B cell (primary cell): ENCODE data around the gene LIG3. TPM values are rescaled to one million over a fixed set of nuclear protein-coding genes. Genes with fewer than 3 reads are reported as not detected.

ENCODE experiments used
- ATAC-seq: fragments of 200-7000 bp; cut with Tn5 transposase; one replicate; pipeline ENCODE4 v1.10.0; 2021; ENCODE audit warnings: low read depth, mild to moderate bottlenecking, moderate number of reproducible peaks, moderate library complexity
- CTCF ChIA-PET: fragments of 350-600 bp; sonication (Branson Sonifier 250); formaldehyde crosslinking; loops from one replicate; lab custom pipeline; 2021; ENCODE audit warnings: antibody characterized with exemption, inconsistent platforms; lab: Charles Lee
- POLR2A ChIA-PET: fragments of 350-600 bp; sonication (Branson Sonifier 250); formaldehyde crosslinking; loops from one replicate; lab custom pipeline; 2021; ENCODE audit warnings: antibody characterized with exemption; lab: Charles Lee
- DNase-seq: peaks from one replicate; pipeline ENCODE4 v3.0.0; 2013
- H2AFZ ChIP-seq: 2 replicates; pipeline ENCODE4 v1.6.1; 2012; ENCODE audit warnings: mild to moderate bottlenecking, low read depth, low read length; ENCODE audit not compliant: insufficient read depth, poor library complexity, severe bottlenecking
- H3K27ac ChIP-seq, 2 donors: 1 replicate in 1 of 2; 2 replicates in 1 of 2; pipeline ENCODE4 v1.5.1; 2012 to 2013; ENCODE audit warnings: low read length in 2 of 2, mild to moderate bottlenecking in 2 of 2, moderate library complexity in 1 of 2
- H3K27me3 ChIP-seq, 4 experiments: fragments of 200-600 bp in 1 of 4; sonication (generic) in 1 of 4; replicated peaks in 1 of 4; 1 replicate in 2 of 4; 2 replicates in 2 of 4; pipeline versions ENCODE4 v1.6.1 to v1.7.0; 2013 to 2016; ENCODE audit warnings: low read length in 3 of 4, mild to moderate bottlenecking in 2 of 4, mixed read lengths in 1 of 4, moderate library complexity in 1 of 4; ENCODE audit not compliant: insufficient read depth in 4 of 4, control insufficient read depth in 3 of 4; ENCODE audit errors: control extremely low read depth in 1 of 4
- H3K36me3 ChIP-seq, 2 experiments: replicated peaks in 1 of 2; 1 replicate in 1 of 2; 2 replicates in 1 of 2; pipeline versions ENCODE4 v1.6.1 to v1.7.1; 2013; ENCODE audit warnings: low read length in 1 of 2; ENCODE audit not compliant: insufficient read depth in 2 of 2, control insufficient read depth in 1 of 2; ENCODE audit errors: control extremely low read depth in 1 of 2, extremely low read depth in 1 of 2
- H3K4me1 ChIP-seq, 2 donors: fragments of 200-600 bp in 1 of 2; sonication (generic) in 1 of 2; 1 replicate in 1 of 2; 2 replicates in 1 of 2; pipeline versions ENCODE4 v1.5.1 to v1.6.1; 2013 to 2017; ENCODE audit warnings: low read length in 2 of 2; ENCODE audit not compliant: control insufficient read depth in 2 of 2, insufficient read depth in 2 of 2
- H3K4me2 ChIP-seq: replicated peaks from 2 replicates; pipeline ENCODE3; 2012; ENCODE audit warnings: mild to moderate bottlenecking, low read depth, low read length; ENCODE audit not compliant: poor library complexity, severe bottlenecking
- H3K4me3 ChIP-seq, 5 experiments: fragments of 200-600 bp in 1 of 5; sonication (generic) in 1 of 5; 1 replicate in 3 of 5; 2 replicates in 2 of 5; pipeline versions ENCODE4 v1.5.1 to v1.7.0; 2011 to 2016; ENCODE audit warnings: low read length in 4 of 5, mild to moderate bottlenecking in 4 of 5, low read depth in 2 of 5, control low read depth in 1 of 5, moderate library complexity in 1 of 5; ENCODE audit not compliant: insufficient read depth in 1 of 5; ENCODE audit errors: control extremely low read depth in 1 of 5, extremely low read depth in 1 of 5
- H3K79me2 ChIP-seq: fragments of 200-600 bp; sonication (generic); one replicate; pipeline ENCODE4 v1.6.0; 2016; ENCODE audit warnings: low read length; ENCODE audit not compliant: control insufficient read depth, insufficient read depth
- H3K9ac ChIP-seq: fragments of 200-600 bp; sonication (generic); 2 replicates; pipeline ENCODE4 v1.6.1; 2017; ENCODE audit warnings: mild to moderate bottlenecking, low read length, moderate library complexity
- H3K9me3 ChIP-seq, 3 donors: one replicate each; pipeline versions ENCODE4 v1.6.1 to v1.7.1; 2013; ENCODE audit warnings: low read length in 2 of 3; ENCODE audit not compliant: control insufficient read depth in 2 of 3, insufficient read depth in 1 of 3; ENCODE audit errors: control extremely low read depth in 1 of 3
- H4K20me1 ChIP-seq: 2 replicates; pipeline ENCODE4 v1.6.0; 2012; ENCODE audit warnings: mild to moderate bottlenecking, low read length; ENCODE audit not compliant: insufficient read depth, control insufficient read depth, poor library complexity, severe bottlenecking
- H3K27ac Mint-ChIP-seq: one replicate; pipeline ENCODE4 v1.8.0; 2021; ENCODE audit warnings: mixed read lengths
- H3K27me3 Mint-ChIP-seq: one replicate; pipeline ENCODE4 v1.8.0; 2021; ENCODE audit warnings: mixed read lengths
- H3K4me1 Mint-ChIP-seq: one replicate; pipeline ENCODE4 v1.8.0; 2021; ENCODE audit warnings: mixed read lengths
- H3K4me3 Mint-ChIP-seq: one replicate; pipeline ENCODE4 v1.8.0; 2021; ENCODE audit warnings: mixed read lengths
- H3K9me3 Mint-ChIP-seq: one replicate; pipeline ENCODE4 v1.8.0; 2022; ENCODE audit warnings: mixed read lengths; ENCODE audit not compliant: insufficient read depth
- EZH2 ChIP-seq: IDR thresholded peaks from 2 replicates; pipeline ENCODE4 v1.6.1; 2012; ENCODE audit warnings: borderline replicate concordance, low read depth, mild to moderate bottlenecking, moderate library complexity, low read length; ENCODE audit not compliant: insufficient read depth, poor library complexity, severe bottlenecking
- WGBS: methylation state at CpG from one replicate; pipeline ENCODE4 v1.1.5; 2013; ENCODE audit warnings: missing lambda C conversion rate; ENCODE audit not compliant: insufficient coverage; 5-methylcytosine and 5-hydroxymethylcytosine counted together
- intact Hi-C: fragments of 100-400 bp; cut with micrococcal nuclease; formaldehyde crosslinking; loops from one replicate; pipeline ENCODE4 v1.10.0; 2022
- polyA plus RNA-seq: library from polyadenylated mRNA; depleted of rRNA; stranded (reverse); fragments of >200 nt; gene quantifications from 2 replicates; pipeline ENCODE4 v1.2.3, GENCODE V29; 2012
- total RNA-seq, 2 donors: library from RNA; stranded (reverse); fragments of 120-200 nt in 1 of 2; gene quantifications; 1 replicate in 1 of 2; 2 replicates in 1 of 2; pipeline versions ENCODE4 v1.2.3 to v1.2.4, GENCODE V29; 2013 to 2022
- TF ChIP-seq, protein P1 (sequence below): fragments of 200-600 bp; IDR thresholded peaks from one replicate; pipeline ENCODE4 v1.8.0; 2022; ENCODE audit warnings: antibody characterized with exemption, mild to moderate bottlenecking

LIG3 gene
- total and polyA plus RNA-seq, 2 donors (not counting 1 experiment from before 2014, with no cell fraction given), result 8.8 to 34.4 TPM

DNA sequence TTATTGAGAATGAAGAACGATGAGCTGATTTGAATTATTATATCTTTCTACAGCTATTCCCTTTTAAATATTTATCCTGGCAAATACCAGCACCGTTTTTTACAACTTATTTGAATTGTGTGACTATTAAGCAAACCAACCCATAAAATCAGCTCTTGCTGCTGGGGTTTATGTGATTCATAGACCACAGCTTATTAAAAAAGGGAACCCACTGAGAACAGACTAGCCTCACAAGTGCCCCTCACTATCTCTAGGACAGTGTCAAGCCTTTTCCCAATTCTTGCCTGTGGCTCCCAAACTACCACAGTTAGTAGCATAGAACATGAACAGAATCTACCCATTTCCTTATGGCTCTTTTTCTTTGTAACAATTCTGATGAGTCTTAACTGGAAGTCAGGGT is 6.1 kb upstream of the LIG3 start:
- no peaks in the 10 kb centered on the region for H3K9me3 Mint-ChIP-seq
- DNase-seq, result no peak
- ChIA-PET CTCF (no interaction called here), POLR2A (no interaction called here)
- no peak for TF ChIP-seq EZH2
- TF ChIP-seq, protein P1, sequence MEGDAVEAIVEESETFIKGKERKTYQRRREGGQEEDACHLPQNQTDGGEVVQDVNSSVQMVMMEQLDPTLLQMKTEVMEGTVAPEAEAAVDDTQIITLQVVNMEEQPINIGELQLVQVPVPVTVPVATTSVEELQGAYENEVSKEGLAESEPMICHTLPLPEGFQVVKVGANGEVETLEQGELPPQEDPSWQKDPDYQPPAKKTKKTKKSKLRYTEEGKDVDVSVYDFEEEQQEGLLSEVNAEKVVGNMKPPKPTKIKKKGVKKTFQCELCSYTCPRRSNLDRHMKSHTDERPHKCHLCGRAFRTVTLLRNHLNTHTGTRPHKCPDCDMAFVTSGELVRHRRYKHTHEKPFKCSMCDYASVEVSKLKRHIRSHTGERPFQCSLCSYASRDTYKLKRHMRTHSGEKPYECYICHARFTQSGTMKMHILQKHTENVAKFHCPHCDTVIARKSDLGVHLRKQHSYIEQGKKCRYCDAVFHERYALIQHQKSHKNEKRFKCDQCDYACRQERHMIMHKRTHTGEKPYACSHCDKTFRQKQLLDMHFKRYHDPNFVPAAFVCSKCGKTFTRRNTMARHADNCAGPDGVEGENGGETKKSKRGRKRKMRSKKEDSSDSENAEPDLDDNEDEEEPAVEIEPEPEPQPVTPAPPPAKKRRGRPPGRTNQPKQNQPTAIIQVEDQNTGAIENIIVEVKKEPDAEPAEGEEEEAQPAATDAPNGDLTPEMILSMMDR, result no peak
- Histone ChIP-seq H3K36me3 (peaks cover 0 to under 1% of the 10 kb centered on the region in 2 experiments), H3K4me2 (no peak overlapping the region), H3K4me1 (no peaks in the 10 kb centered on the region), H3K27me3 (no peaks in the 10 kb centered on the region), H3K27ac (no peak overlapping the region), H3K79me2 (no peaks in the 10 kb centered on the region), H3K9ac (no peak overlapping the region), H3K9me3 (no peaks in the 10 kb centered on the region), H4K20me1 (no peaks in the 10 kb centered on the region), H2AFZ (no peak overlapping the region), H3K4me3 (no peak overlapping the region)
- intact Hi-C loops, result no loop called here
- peaks cover 2% of the 10 kb centered on the region for H3K4me1 Mint-ChIP-seq
- ATAC-seq, result no peak
- no CpG with 5 or more reads among the region's 2 CpGs for WGBS
- no peak overlapping the region for H3K27ac Mint-ChIP-seq
- no peak overlapping the region for H3K4me3 Mint-ChIP-seq
- no peaks in the 10 kb centered on the region for H3K27me3 Mint-ChIP-seq

- H3K9ac ChIP-seq, result no peak overlapping the region
- TF ChIP-seq EZH2, result no peak
- TF ChIP-seq, protein P1, result no peak
- no peak overlapping the region for H2AFZ ChIP-seq
- H3K79me2 ChIP-seq, result no peaks in the 10 kb centered on the region
- H3K27me3 ChIP-seq, result no peaks in the 10 kb centered on the region
- peaks cover 11% of the 10 kb centered on the region for H3K4me1 Mint-ChIP-seq
- WGBS, result 84% methylated on average over 2 of the region's 3 CpGs
- CTCF ChIA-PET, result no interaction called here
- no peaks in the 10 kb centered on the region for H4K20me1 ChIP-seq
- no peaks in the 10 kb centered on the region for H3K36me3 ChIP-seq
- peaks cover 5 to 7% of the 10 kb centered on the region in 2 donors for H3K4me1 ChIP-seq
- H3K4me3 Mint-ChIP-seq, result no peak overlapping the region
- H3K27ac Mint-ChIP-seq, result no peak overlapping the region
- H3K27me3 Mint-ChIP-seq, result no peaks in the 10 kb centered on the region
- H3K27ac ChIP-seq, result no peak overlapping the region
- intact Hi-C loops, result no loop called here
- DNase-seq (no peak), ATAC-seq (no peak)
- no peaks in the 10 kb centered on the region for H3K9me3 ChIP-seq
- H3K4me3 ChIP-seq, result no peak overlapping the region
- no peak overlapping the region for H3K4me2 ChIP-seq
- POLR2A ChIA-PET, result no interaction called here
- no peaks in the 10 kb centered on the region for H3K9me3 Mint-ChIP-seq
Observed at GRCh38 chr17:34974794-34975785, 5.2 kb upstream of the LIG3 start.
